ENCODE results near the gene MORN5.

The MORN5 gene

DNA sequence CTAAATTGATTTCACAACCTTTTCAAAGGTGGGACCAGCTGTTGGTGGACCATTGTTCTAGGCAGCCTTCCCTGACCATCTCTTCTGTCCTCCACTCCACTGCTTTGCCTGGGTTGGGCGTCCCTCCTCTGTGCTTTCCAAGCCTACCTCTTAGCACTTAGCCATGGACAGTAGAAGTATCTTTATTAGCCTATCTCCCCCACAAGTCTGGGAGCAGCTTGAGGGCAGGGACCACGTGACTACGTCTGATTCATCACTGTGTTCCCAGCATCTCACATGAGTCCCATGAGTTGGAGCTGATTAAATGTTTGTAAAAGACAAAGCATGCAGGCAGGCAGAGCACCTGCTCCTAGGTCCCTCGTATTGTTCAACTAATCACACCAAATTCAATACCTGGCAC is 20.9 kb downstream of the MORN5 start:
- peak; percentile 93 for DNase-seq (ENCODE audit: low read depth)
- H3K4me3 ChIP-seq (ENCODE audit: low read depth, low read length): no peak overlapping the region
- TF ChIP-seq, protein P1, sequence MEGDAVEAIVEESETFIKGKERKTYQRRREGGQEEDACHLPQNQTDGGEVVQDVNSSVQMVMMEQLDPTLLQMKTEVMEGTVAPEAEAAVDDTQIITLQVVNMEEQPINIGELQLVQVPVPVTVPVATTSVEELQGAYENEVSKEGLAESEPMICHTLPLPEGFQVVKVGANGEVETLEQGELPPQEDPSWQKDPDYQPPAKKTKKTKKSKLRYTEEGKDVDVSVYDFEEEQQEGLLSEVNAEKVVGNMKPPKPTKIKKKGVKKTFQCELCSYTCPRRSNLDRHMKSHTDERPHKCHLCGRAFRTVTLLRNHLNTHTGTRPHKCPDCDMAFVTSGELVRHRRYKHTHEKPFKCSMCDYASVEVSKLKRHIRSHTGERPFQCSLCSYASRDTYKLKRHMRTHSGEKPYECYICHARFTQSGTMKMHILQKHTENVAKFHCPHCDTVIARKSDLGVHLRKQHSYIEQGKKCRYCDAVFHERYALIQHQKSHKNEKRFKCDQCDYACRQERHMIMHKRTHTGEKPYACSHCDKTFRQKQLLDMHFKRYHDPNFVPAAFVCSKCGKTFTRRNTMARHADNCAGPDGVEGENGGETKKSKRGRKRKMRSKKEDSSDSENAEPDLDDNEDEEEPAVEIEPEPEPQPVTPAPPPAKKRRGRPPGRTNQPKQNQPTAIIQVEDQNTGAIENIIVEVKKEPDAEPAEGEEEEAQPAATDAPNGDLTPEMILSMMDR (conservative IDR thresholded peaks at IDR 0.05; ENCODE audit: low read depth, low read length): no peak

DNA sequence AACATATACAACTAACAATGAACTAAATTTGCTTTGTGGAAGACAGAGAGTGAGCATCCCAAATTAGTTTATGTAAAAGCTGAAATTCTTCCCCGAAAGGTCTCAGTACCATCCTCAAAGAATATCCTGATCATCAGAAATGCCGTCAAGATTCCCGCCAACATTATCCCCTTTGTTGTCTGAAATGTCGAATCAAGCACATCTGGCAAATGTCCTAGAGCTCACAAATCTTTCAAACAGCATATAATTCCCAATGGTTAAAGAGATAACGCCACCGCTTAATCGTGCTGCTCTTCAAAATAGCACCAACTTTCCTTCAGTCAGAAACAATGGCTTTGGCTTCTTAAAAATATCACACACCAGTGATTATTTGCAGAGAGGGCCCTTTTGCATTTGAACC is 23.8 kb downstream of the MORN5 start:
- H3K4me3 ChIP-seq (ENCODE audit: low read depth, low read length): no peak overlapping the region
- TF ChIP-seq, protein P1 (conservative IDR thresholded peaks at IDR 0.05; ENCODE audit: low read depth, low read length): no peak
- DNase-seq (ENCODE audit: low read depth): no peak

DNA sequence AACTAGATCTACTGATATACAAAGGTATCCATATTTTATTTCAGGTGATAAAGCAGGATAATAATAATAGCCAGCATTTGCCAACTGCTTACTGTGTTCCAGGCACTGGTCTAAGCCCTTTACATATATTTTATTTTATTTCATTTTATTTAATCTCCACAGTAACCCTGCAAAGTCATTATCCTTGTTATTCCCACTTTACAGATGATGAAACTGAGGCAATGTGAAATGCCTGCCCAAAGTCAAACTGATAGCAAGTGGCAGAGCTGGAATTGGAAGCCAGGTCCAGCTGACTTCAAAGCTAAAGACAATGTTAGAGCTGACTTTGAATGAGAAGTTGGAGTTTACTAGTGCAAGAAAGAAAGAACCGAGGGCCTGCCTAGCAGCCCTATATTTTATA is 24.8 kb downstream of the MORN5 start:
- TF ChIP-seq, protein P1 (conservative IDR thresholded peaks at IDR 0.05; ENCODE audit: low read depth, low read length): no peak
- DNase-seq (ENCODE audit: low read depth): no peak
- no peak overlapping the region for H3K4me3 ChIP-seq (ENCODE audit: low read depth, low read length)

DNA sequence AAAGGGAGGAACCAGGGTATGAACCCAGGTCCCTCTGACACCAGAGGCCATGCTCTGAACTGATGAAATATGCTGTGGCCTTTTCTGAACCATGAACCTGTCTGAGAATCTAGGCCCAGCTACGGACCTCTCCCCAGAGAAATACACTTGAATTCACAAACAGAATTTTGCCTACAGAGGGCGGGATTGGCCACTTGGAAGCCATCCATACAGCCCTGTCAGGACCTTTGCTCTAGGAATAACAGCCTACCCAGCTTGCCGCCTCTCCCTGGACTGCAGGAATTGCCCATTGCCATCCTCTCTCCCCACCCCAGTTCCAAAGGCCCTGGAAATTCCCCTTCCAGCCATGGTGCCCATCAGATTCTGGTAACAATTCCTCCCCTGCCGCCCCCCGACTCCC is 26.6 kb downstream of the MORN5 start:
- TF ChIP-seq, protein P1 (conservative IDR thresholded peaks at IDR 0.05; ENCODE audit: low read depth, low read length): no peak
- H3K4me3 ChIP-seq (ENCODE audit: low read depth, low read length): no peak overlapping the region
- no peak for DNase-seq (ENCODE audit: low read depth)

DNA sequence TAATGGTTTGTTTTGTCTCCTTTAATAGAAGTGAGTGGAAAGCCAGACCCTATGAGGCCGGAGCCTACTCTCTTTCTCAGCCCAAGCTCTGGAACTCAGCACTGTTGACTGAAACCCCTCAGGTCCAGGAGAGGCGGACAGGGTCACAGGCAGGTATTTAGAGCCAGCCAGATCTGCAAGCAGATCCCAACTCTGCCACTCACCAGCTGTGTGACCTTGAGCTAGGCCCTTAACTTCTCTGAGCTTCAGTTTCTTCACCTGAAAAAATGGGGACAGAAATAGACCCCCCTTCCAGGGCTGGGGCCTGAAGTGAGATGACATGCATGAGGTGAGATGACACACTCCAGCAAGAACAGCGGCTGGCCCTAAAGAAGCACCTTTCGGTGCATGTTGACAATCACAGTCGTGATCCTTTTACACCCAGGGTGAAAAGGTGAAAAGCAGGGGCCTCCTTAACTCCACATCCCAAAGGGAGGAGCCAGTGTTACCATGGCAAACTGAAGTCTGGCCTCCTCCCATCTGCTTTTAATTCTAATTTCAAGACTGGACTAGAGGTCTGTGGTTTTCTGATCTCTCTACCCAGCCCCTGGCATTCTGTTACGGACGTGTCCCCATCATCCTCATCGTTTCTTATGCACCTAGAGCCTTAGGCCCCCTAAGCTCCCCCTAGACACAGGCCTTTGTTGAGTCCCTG is 27.2 kb downstream of the MORN5 start:
- H3K4me3 ChIP-seq (ENCODE audit: low read depth, low read length): no peak overlapping the region
- no peak for DNase-seq (ENCODE audit: low read depth)
- TF ChIP-seq, protein P1 (conservative IDR thresholded peaks at IDR 0.05; ENCODE audit: low read depth, low read length): no peak

DNA sequence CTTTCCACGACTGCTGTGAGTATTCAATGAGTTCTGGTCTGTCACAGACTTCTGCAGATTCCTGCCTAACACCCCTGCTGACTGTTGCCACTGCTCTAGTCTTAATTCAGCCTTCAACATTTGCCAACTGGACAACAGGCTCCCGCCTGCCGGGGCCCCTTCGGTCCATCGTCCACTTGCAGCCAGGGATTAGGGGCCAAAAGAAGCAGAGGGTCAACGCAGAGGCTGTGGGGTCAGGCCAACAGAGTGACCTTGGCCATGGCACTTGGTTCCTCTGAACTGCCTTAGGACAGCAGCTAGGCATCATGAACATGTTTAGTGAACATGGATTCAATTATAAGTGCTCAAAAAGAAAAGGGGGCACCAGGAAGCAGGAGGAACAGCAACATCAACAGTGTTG is 28.7 kb downstream of the MORN5 start:
- DNase-seq (ENCODE audit: low read depth): no peak
- H3K4me3 ChIP-seq (ENCODE audit: low read depth, low read length): no peak overlapping the region
- TF ChIP-seq, protein P1 (conservative IDR thresholded peaks at IDR 0.05; ENCODE audit: low read depth, low read length): no peak
